Esophagus muscularis mucosa (tissue), 4 donors: ENCODE measurements around the gene FXYD3. TPM values are rescaled to one million over a fixed set of nuclear protein-coding genes. Genes with fewer than 3 reads are reported as not detected.

Source experiments
- DNase-seq: peaks from one replicate; pipeline ENCODE4 v3.0.0-alpha.2; 2017; ENCODE audit errors: extremely low spot score
- H3K27ac ChIP-seq, 4 donors: fragments of 200-600 bp; sonication (generic); replicated peaks in 1 of 4; 1 replicate in 3 of 4; 2 replicates in 1 of 4; pipeline ENCODE4 v1.5.1; 2016 to 2019; ENCODE audit warnings: mild to moderate bottlenecking in 1 of 4
- H3K27me3 ChIP-seq, 4 donors: fragments of 200-600 bp; sonication (generic); one replicate each; pipeline versions ENCODE4 v1.5.1 to v1.6.0; 2016 to 2019
- H3K36me3 ChIP-seq, 4 donors: fragments of 200-600 bp; sonication (generic); one replicate each; pipeline ENCODE4 v1.5.1; 2016 to 2019
- H3K4me1 ChIP-seq, 4 donors: fragments of 200-600 bp; sonication (generic); one replicate each; pipeline ENCODE4 v1.5.1; 2016 to 2019
- H3K4me3 ChIP-seq, 4 donors: fragments of 200-600 bp; sonication (generic); 1 replicate in 2 of 4; 2 replicates in 2 of 4; pipeline ENCODE4 v1.5.1; 2016 to 2019; ENCODE audit warnings: mild to moderate bottlenecking in 4 of 4, moderate library complexity in 1 of 4
- H3K9me3 ChIP-seq, 4 donors: fragments of 200-600 bp; sonication (generic); 1 replicate in 3 of 4; 2 replicates in 1 of 4; pipeline ENCODE4 v1.5.1; 2016 to 2019
- CTCF ChIP-seq, 3 experiments: fragments of 200-600 bp in 2 of 3; fragments of 450-650 bp in 1 of 3; sonication (generic) in 2 of 3; IDR thresholded peaks; one replicate each; pipeline ENCODE4 v1.5.1; 2017 to 2019; ENCODE audit warnings: antibody characterized with exemption in 3 of 3, mild to moderate bottlenecking in 2 of 3, moderate library complexity in 1 of 3
- EP300 ChIP-seq: sonication (generic); formaldehyde crosslinking; IDR thresholded peaks from one replicate; pipeline ENCODE4 v1.6.1; 2017; ENCODE audit warnings: antibody characterized with exemption
- POLR2A ChIP-seq: fragments of 450-650 bp; IDR thresholded peaks from one replicate; pipeline ENCODE4 v1.6.1; 2017; ENCODE audit warnings: antibody characterized with exemption, moderate library complexity, mild to moderate bottlenecking, low read depth
- POLR2AphosphoS5 ChIP-seq, 2 donors: sonication (generic); formaldehyde crosslinking; IDR thresholded peaks; one replicate each; pipeline ENCODE4 v1.6.1; 2017; ENCODE audit warnings: antibody characterized with exemption in 2 of 2
- WGBS: methylation state at CpG from one replicate; pipeline ENCODE4 v1.1.5; 2018; 5-methylcytosine and 5-hydroxymethylcytosine counted together
- intact Hi-C: fragments of 100-400 bp; cut with DNase I; formaldehyde crosslinking; loops from one replicate; pipeline ENCODE4 v1.15.1; 2023
- total RNA-seq, 4 donors: library from RNA; depleted of rRNA; stranded (reverse); fragments of >200 nt; gene quantifications; one replicate each; pipeline versions ENCODE4 v1.1.0 to v1.2.1, GENCODE V29; 2016

The FXYD3 gene
- total RNA-seq, 4 donors from 2014 or later: 0.83 to 3.8 (median 3.1) TPM

GRCh38 chr19:35083691-35084508 is 31.7 kb upstream of the FXYD3 start:
- no peaks in the 10 kb centered on the region for H3K36me3 ChIP-seq
- no peak for DNase-seq
- intact Hi-C loops: no loop called here
- H3K27ac ChIP-seq: no peak overlapping the region
- WGBS: 83% methylated on average over 15 of the region's 15 CpGs
- H3K9me3 ChIP-seq: no peaks in the 10 kb centered on the region
- H3K27me3 ChIP-seq: peaks cover 0 to 12% (median 0%) of the 10 kb centered on the region in 4 donors
- TF ChIP-seq CTCF (IDR thresholded peaks at IDR 0.05): no peak
- TF ChIP-seq POLR2A: no peak
- no peak for TF ChIP-seq POLR2AphosphoS5 (IDR thresholded peaks at IDR 0.05)
- no peak for TF ChIP-seq EP300
- H3K4me3 ChIP-seq: no peak overlapping the region
- H3K4me1 ChIP-seq: no peaks in the 10 kb centered on the region

GRCh38 chr19:35084509-35084762 is 31.2 kb upstream of the FXYD3 start:
- H3K36me3 ChIP-seq: no peaks in the 10 kb centered on the region
- peaks cover 0 to 16% (median 0%) of the 10 kb centered on the region in 4 donors for H3K27me3 ChIP-seq
- H3K4me3 ChIP-seq: no peak overlapping the region
- intact Hi-C loops: no loop called here
- H3K9me3 ChIP-seq: no peaks in the 10 kb centered on the region
- 87% methylated on average over 3 of the region's 3 CpGs for WGBS
- no peak for TF ChIP-seq POLR2AphosphoS5 (IDR thresholded peaks at IDR 0.05)
- TF ChIP-seq CTCF (IDR thresholded peaks at IDR 0.05): no peak
- no peak for TF ChIP-seq EP300
- no peak for TF ChIP-seq POLR2A
- no peak overlapping the region for H3K27ac ChIP-seq
- DNase-seq: no peak
- H3K4me1 ChIP-seq: no peaks in the 10 kb centered on the region

- intact Hi-C loops: no loop called here
- WGBS: 72% methylated on average over 6 of the region's 6 CpGs
- TF ChIP-seq CTCF (IDR thresholded peaks at IDR 0.05) (no peak), POLR2AphosphoS5 (IDR thresholded peaks at IDR 0.05) (no peak), POLR2A (no peak), EP300 (no peak)
Measured at GRCh38 chr19:35085947-35086346, 29.7 kb upstream of the FXYD3 start.

GRCh38 chr19:35086455-35086854 is 29.2 kb upstream of the FXYD3 start:
- intact Hi-C loops: no loop called here

More at GRCh38 chr19:35085947-35086346, 29.7 kb upstream of the FXYD3 start:
- no peak for DNase-seq
- no peak overlapping the region for H3K4me3 ChIP-seq
- no peaks in the 10 kb centered on the region for H3K36me3 ChIP-seq
- peaks cover 0 to 30% (median 6%) of the 10 kb centered on the region in 4 donors for H3K27me3 ChIP-seq
- H3K9me3 ChIP-seq: no peaks in the 10 kb centered on the region
- peaks cover 3 to 10% (median 10%) of the 10 kb centered on the region in 4 donors for H3K4me1 ChIP-seq
- no peak overlapping the region for H3K27ac ChIP-seq

More at GRCh38 chr19:35086455-35086854, 29.2 kb upstream of the FXYD3 start:
- Histone ChIP-seq H3K36me3 (no peaks in the 10 kb centered on the region), H3K27ac (no peak overlapping the region), H3K27me3 (peaks cover 0 to 35% (median 9%) of the 10 kb centered on the region in 4 donors), H3K4me1 (peaks cover 3 to 13% (median 11%) of the 10 kb centered on the region in 4 donors), H3K9me3 (no peaks in the 10 kb centered on the region), H3K4me3 (no peak overlapping the region)
- WGBS: 57% methylated on average over 1 of the region's 8 CpGs
- no peak for TF ChIP-seq POLR2AphosphoS5 (IDR thresholded peaks at IDR 0.05)
- no peak for TF ChIP-seq CTCF (IDR thresholded peaks at IDR 0.05)
- DNase-seq: no peak
